Hair follicular keratinocyte (primary cell): ENCODE measurements around the gene LCE3A. TPM values are rescaled to one million over a fixed set of nuclear protein-coding genes. Genes with fewer than 3 reads are reported as not detected.

Experiments
- total RNA-seq: library from RNA; depleted of rRNA; stranded (reverse); fragments of >200 nt; gene quantifications from 2 replicates; pipeline ENCODE4 v1.2.3, GENCODE V29; 2015

Gene LCE3A
- total RNA-seq = not detected in 2 replicates

GRCh38 chr1:152622803-152623202 lies at the start of gene LCE3A:
TSS of gene LCE3A (minus strand) at chr1:152623103. CDS start at chr1:152623103, 0 bp downstream.

GRCh38 chr1:152663098-152663497 lies 40.2 kb upstream of the LCE3A start, which contains the start of gene LCE2D:
TSS of gene LCE2D (plus strand) at chr1:152663380. CDS start at chr1:152664106, 726 bp downstream.

GRCh38 chr1:152613511-152613910 lies 9.4 kb downstream of the LCE3A start, which contains the start of gene LCE3B:
TSS of gene LCE3B (plus strand) at chr1:152613811. CDS start at chr1:152613811, 0 bp downstream.

GRCh38 chr1:152599934-152600333 lies 23.0 kb downstream of the LCE3A start, which contains the start of gene LCE3C:
TSS of gene LCE3C (plus strand) at chr1:152600234. CDS start at chr1:152600732, 498 bp downstream.

GRCh38 chr1:152580433-152580832 lies 42.5 kb downstream of the LCE3A start, which contains the start of gene LCE3D:
TSS of gene LCE3D (minus strand) at chr1:152580516. CDS start at chr1:152579936, 580 bp downstream.

Other genes starting within 250 kb of the LCE3A start
- not detected in 2 replicates for gene CRNN, start 208.8 kb downstream of the LCE3A start, total RNA-seq
- gene LCE5A, start 112.3 kb downstream of the LCE3A start, total RNA-seq = not detected in 2 replicates
- 0.23 and 5.9 TPM in 2 replicates for gene CRCT1, start 108.6 kb downstream of the LCE3A start, total RNA-seq
- gene LCE3E, start 56.3 kb downstream of the LCE3A start, total RNA-seq = 0.68 and 1.6 TPM in 2 replicates
- gene LCE3D, start 42.6 kb downstream of the LCE3A start, total RNA-seq = 6.0 TPM in 1 of 2 replicates, not detected in the other
- not detected in 2 replicates for gene LCE3C, start 22.9 kb downstream of the LCE3A start, total RNA-seq
- gene LCE3B, start 9.3 kb downstream of the LCE3A start, total RNA-seq = not detected in 2 replicates
- not detected in 2 replicates for gene LCE2D, start 40.3 kb upstream of the LCE3A start, total RNA-seq
- not detected in 2 replicates for gene LCE2C, start 52.2 kb upstream of the LCE3A start, total RNA-seq
- gene LCE2B, start 63.0 kb upstream of the LCE3A start, total RNA-seq = not detected in 2 replicates
- not detected in 2 replicates for gene LCE2A, start 75.2 kb upstream of the LCE3A start, total RNA-seq
- not detected in 2 replicates for gene LCE4A, start 85.1 kb upstream of the LCE3A start, total RNA-seq
- 0.04 TPM in 1 of 2 replicates, not detected in the other for gene KPRP, start 134.9 kb upstream of the LCE3A start, total RNA-seq
- gene LCE1F, start 152.0 kb upstream of the LCE3A start, total RNA-seq = not detected in 2 replicates
- 0.91 TPM in 1 of 2 replicates, not detected in the other for gene LCE1E, start 163.2 kb upstream of the LCE3A start, total RNA-seq
- gene LCE1D, start 173.6 kb upstream of the LCE3A start, total RNA-seq = not detected in 2 replicates
- 1.1 and 9.9 TPM in 2 replicates for gene LCE1C, start 183.5 kb upstream of the LCE3A start, total RNA-seq
- 0.11 TPM in 1 of 2 replicates, not detected in the other for gene LCE1B, start 188.9 kb upstream of the LCE3A start, total RNA-seq
- gene LCE1A, start 204.4 kb upstream of the LCE3A start, total RNA-seq = 2.9 TPM in 1 of 2 replicates, not detected in the other
- not detected in 2 replicates for gene LCE6A, start 219.8 kb upstream of the LCE3A start, total RNA-seq
- not detected in 2 replicates for gene LCE7A, start 236.9 kb upstream of the LCE3A start, total RNA-seq